Activated CD4-positive, alpha-beta T cell treated with anti-CD3 and anti-CD28 coated beads for 48 hours (primary cell): Measurements from ENCODE around the gene RPP25L.

ENCODE experiments used
- DNase-seq: peaks from one replicate; pipeline ENCODE4 v3.0.0-alpha.2; 2020

RPP25L gene

DNA sequence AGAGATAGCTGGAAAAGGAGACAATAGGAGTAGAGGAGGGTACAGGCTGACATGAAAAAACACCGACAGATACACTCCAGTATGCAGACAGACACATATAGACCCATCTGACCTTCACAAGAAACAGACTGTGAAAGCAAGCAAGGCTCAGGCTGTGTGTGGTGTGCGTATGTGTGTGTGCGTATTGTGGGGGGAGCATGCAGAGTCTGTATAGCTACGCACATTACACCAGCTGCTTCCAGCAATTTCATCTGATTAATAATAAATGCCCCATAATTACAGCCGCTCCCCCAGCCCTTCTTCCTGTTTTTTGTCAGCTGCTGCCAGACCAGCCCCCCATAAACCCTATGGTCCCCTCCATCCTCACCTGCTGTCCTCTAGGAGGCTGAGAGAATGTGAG is 29.1 kb downstream of the RPP25L start:
- DNase-seq = no peak

DNA sequence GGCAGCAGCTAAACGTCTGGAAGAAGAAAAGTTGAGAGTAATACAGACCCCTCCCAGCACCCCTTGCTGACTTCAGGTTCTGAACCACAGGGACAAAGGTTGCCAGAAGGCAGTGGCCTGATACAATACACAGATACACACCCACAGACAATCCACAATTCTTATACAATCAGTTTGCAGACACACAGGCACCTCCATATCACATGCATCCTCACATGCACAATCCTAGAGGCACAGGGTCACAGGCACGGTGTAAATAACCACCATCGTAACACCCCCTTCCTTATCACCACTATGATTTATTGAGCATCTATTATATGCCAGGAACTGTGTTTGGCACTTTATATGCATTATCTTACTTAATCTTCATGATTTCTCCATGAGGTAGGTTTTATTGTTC is 30.6 kb downstream of the RPP25L start:
- no peak for DNase-seq

DNA sequence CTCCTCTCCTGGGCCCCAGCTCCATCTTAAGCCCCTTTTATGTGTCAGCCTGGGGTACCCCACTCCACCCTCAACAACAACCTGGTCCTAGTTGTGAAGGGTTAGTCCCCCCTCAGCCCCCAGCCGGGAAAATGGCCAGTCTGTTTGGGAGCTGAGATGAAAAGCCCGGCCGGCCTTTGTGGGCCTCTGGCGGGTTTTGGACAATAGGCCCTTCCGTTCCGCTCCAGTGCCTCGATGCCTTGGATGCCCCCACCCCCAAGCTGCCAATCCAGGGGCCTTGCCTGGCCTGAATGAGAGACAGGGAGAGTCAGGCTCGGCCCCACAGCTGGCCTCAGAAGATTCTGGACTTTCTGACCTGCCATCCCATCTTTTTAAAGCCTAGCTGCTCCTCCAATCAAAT is 31.5 kb downstream of the RPP25L start:
- no peak for DNase-seq

DNA sequence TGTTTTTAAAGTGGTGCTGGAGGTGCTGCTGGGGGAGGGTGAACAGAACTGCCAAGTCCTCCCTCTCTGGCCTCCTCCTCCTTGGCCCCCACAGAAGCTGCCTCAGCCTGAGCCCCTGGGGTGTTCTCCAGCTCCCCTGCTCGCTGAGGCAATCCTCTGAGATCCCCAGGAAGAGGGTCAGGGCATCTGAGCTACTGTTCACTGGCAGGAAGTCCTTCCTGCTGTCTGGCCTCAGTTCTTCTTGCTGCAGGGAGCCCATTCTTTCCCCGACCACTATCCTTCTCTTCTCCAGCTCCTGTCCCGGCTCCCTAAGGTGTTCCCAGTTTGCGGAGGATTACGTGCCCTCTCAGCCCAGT is 32.1 kb downstream of the RPP25L start:
- no peak for DNase-seq

DNA sequence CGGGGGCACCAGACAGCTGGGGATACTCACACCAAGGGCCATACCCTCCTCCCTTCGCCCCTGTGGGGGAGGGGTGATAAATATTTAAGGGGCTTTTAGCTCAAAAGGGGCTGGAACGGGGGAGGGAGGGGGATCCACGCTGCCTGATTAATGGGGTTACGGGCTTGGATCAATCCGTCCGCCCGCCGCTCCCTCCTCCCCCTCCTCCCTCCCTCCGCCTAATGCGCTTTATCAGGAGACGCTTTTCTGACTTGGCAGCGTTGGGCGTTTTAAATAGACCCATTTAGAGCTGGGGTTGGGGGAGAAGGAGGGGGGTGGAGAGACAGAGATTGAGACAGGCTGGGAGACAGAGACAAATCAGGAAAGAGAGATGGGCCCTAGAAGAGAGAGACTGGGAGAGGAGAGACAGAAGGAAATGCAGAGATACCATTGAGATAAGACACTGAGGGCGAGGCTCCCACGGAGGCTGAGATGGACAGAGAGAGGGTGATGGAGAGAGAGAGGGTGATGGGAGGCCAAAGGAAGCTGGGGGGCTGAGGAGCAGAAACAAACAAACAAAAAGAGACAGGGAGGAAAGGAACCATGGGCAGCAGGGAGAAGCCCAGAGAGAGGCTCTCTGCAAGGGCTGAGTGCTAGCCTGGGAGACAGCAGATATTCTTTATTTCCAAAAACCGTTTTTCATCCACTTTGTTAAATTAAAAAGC is 32.6 kb downstream of the RPP25L start:
- no peak for DNase-seq

GRCh38 chr9:34578241-34579103 is 33.4 kb downstream of the RPP25L start:
- peak; percentile 37 for DNase-seq

- no peak for DNase-seq
These were observed 34.3 kb downstream of the RPP25L start for GRCh38 chr9:34577400-34578240.

DNA sequence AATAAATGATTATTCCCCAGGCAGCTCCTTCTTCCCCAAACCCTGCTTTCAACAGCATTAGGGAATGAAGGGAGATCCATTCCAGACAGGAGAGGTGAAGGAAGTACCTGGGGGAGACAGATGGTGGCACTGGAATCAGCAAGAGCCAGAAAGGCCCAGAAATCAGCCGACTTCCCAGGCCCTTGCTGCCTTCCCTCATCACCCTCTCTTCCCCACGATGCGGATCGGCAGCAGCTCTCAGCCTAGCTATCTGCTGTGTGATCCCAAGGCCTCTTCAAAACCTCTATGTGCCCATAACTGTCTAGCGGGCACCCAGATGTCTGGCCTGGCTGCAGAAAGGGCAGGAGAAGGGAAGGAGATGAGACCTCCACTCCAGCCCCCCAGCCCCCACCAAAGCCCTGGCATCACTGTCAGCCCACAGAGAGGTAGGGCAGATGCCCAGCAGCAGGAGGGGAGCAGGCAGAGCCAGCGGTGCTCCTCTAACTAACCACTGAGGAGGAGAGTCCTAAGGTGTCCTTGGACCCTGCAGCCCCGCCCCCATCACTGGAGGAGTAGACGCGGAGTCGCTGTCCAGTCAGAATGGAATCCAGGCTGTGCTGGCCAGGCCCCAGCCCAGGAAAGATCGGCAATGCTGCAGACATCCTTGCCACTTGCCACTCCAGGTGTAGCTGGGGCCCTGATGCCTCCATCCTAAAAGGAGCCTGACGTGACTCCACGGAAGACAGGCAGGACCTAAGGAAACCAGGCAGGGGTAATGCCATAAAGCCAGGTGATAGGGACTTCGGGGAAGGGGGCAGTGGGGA is 35.1 kb downstream of the RPP25L start:
- no peak for DNase-seq

- no peak for DNase-seq
These were observed 35.9 kb downstream of the RPP25L start for GRCh38 chr9:34575862-34576596.

GRCh38 chr9:34575241-34575640 is 36.7 kb downstream of the RPP25L start:
- no peak for DNase-seq

GRCh38 chr9:34574571-34574970 is 37.3 kb downstream of the RPP25L start:
- DNase-seq = no peak

DNA sequence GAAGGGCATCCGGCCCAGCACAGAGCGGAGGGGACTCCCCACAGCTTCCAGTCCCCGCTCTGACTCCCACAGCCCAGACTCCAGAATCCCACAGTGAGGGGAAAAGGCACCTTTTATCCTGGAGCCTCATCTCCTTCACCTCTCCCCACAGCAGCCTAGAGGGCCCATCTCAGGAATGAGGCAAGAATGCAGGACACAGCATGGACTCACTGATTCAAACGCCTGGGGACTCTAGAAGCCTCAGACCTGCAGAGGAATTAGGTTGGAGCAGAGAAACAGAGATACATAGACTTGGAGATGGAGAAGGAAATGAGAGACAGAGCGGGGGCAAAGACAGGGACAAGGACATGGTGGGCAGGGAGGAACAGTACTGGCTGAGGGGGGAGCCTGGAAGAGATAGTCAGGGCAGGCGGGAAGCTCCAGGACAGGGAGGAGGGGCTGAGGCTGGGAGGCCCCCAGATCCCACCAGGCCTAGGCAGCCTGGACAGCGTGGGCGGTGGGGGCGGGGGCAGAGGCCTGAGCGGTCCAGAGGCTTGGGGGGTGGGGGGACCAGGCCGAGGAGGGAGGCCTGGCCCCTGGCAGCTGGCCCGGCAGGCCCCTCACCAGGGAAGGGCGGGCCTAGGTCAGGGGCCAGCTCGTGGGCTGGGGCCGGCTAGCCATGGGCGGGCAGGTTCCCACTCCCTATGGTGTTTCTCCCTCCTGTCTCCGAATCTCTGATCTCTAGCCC is 38.1 kb downstream of the RPP25L start:
- no peak for DNase-seq

DNA sequence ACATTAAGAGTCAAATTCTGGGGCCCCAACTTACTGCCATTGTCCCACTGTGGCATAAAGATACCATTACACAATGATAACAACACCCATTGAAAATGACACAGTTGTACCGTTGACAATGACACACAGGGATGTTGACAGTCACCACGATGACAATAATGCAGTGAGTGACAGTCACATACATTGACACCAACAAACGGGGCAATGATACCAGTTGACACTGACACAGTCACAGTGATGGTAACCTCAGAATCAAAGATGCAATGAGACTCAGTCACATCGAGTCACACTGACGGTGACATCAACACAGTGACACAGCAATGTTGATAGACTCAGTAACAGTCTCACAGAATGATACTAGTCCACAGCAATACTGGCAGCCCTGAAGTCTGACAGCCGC is 39.3 kb downstream of the RPP25L start:
- DNase-seq = peak; percentile 21

- no peak for DNase-seq
These were observed 39.8 kb downstream of the RPP25L start for GRCh38 chr9:34572092-34572491.

DNA sequence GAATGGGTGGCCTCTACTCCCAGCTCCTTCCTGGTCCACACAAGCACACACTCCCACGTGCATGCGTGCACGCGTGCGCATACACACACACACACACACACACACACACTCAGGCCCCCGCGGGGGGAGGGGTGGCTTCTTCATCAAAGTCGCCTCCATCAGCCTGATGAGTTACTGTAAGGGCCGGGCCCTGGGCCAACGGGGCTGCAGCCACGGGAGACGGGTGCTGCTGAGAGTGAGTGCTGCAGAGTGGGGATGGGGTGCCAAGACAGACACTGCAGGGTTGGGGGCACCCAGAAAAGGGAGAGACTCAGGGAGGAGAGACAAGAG is 40.5 kb downstream of the RPP25L start:
- no peak for DNase-seq

- DNase-seq = no peak
These were observed 41.0 kb downstream of the RPP25L start for GRCh38 chr9:34570809-34571480.

DNA sequence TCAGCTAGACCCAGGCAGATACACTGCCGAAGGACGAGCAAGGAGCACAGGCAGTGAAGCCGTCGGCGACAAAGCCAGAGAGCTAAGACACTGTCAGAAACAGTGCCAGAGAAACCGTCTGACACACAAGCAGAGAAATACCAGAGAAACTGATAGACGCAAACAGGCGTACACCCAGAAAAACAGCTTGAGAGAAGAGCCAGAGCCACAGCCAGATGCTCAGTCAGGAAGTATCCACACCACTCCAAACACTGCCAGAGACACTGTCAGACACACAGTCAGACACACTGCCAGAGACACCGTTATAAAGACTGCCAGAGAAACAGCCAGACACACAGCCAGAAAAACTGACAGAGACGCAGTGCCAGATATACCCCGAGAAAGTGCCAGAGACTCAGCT is 41.5 kb downstream of the RPP25L start:
- no peak for DNase-seq

DNA sequence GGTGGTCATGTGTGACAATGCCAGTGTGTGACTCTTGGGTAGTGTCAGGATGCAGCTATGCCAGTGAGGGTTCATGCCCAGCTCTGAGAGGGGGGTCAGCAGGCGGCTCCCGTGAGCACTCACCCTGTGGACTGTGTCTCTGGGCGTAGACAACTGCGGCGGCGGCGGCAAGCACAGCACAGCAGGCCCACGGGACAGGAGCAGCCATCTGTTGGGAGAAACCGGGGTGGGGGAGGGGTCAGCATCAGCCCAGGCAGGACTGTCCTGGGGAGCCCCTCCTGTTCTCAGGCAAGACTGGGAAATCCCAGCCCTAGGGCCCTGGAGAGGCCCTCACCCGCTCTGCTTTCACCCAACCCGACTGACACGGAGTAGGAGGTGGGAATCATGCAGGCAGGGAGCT is 43.1 kb downstream of the RPP25L start:
- no peak for DNase-seq

GRCh38 chr9:34568133-34568532 is 43.8 kb downstream of the RPP25L start:
- DNase-seq = no peak

DNA sequence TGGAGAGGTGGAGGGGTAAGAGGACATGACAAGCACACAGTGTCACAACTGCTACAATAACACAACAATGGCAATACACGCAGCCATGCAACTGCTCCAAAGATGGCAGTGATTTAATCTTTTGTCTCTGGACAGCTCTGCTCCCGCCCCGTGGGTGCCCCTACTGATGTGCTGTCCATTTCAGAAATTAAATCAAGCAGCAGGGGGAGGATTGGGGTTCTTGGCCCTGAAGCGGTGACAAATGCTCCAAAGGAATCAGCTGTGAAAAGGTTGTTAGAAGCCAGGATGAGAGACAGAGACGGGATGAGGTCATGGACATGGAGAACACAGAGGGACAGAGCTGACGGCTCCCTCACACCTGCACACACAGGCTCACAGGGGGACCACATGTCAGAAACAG is 44.9 kb downstream of the RPP25L start:
- no peak for DNase-seq

DNA sequence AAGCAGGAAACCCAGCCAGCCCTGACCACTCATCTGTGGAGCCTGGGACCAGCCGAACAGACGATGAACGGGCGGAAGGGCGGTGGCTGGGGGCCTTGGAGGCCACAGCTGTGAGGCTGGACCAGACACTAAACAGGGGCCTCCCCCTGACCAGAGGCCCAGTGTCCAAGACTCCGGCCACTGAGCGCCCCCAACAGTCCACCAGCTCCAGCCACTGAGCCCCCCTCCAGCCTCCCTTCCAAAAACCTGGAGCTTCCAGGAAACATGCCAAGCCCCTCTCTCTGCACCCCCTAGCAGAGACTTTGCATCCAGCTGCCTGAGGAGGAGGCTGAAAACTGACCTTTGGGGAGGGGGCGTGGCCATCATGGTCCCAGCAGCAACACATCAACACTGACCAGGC is 45.6 kb downstream of the RPP25L start:
- no peak for DNase-seq
